Uterus (tissue), 4 donors: Measurements from ENCODE around the gene ANKRD29. TPM values are rescaled to one million over a fixed set of nuclear protein-coding genes. Genes with fewer than 3 reads are reported as not detected.

ENCODE experiments used
- DNase-seq, 2 donors: peaks; one replicate each; pipeline ENCODE4 v3.0.0-alpha.2; 2019 to 2020
- H3K27ac ChIP-seq, 2 donors: fragments of 200-600 bp; sonication (generic); 1 replicate in 1 of 2; 2 replicates in 1 of 2; pipeline ENCODE4 v1.5.1; 2016 to 2018
- H3K27me3 ChIP-seq, 2 donors: fragments of 200-600 bp; sonication (generic); one replicate each; pipeline ENCODE4 v1.5.1; 2018 to 2019; ENCODE audit warnings: control low read depth in 1 of 2
- H3K36me3 ChIP-seq, 2 donors: fragments of 200-600 bp; sonication (generic); one replicate each; pipeline ENCODE4 v1.5.1; 2019; ENCODE audit warnings: control low read depth in 1 of 2
- H3K4me1 ChIP-seq, 2 donors: fragments of 200-600 bp; sonication (generic); one replicate each; pipeline ENCODE4 v1.5.1; 2018 to 2019; ENCODE audit warnings: control low read depth in 1 of 2
- H3K4me3 ChIP-seq, 2 donors: fragments of 200-600 bp; sonication (generic); 1 replicate in 1 of 2; 2 replicates in 1 of 2; pipeline ENCODE4 v1.5.1; 2018 to 2019; ENCODE audit warnings: mild to moderate bottlenecking in 1 of 2
- H3K9me3 ChIP-seq, 2 donors: fragments of 200-600 bp; sonication (generic); one replicate each; pipeline ENCODE4 v1.5.1; 2019; ENCODE audit warnings: control low read depth in 1 of 2
- POLR2A ChIP-seq, 2 donors: fragments of 450-650 bp; IDR thresholded peaks; one replicate each; pipeline ENCODE4 v1.6.1; 2016; ENCODE audit warnings: antibody characterized with exemption in 2 of 2, mild to moderate bottlenecking in 1 of 2, moderate library complexity in 1 of 2
- intact Hi-C: fragments of 100-400 bp; cut with DNase I; formaldehyde crosslinking; loops from one replicate; pipeline ENCODE4 v1.15.1; 2023; ENCODE audit warnings: low total_unique reads
- total RNA-seq, 4 donors: library from RNA; depleted of rRNA in 3 of 4; stranded (reverse); fragments of >200 nt in 3 of 4; gene quantifications; one replicate each; pipeline versions ENCODE4 v1.1.0 to v1.2.4, GENCODE V29; 2014 to 2023
- TF ChIP-seq, protein P1 (sequence below), 4 experiments: fragments of 200-600 bp in 2 of 4; fragments of 450-650 bp in 2 of 4; sonication (generic) in 2 of 4; IDR thresholded peaks; one replicate each; pipeline ENCODE4 v1.5.1; 2016 to 2019; ENCODE audit warnings: antibody characterized with exemption in 4 of 4, mild to moderate bottlenecking in 2 of 4, moderate library complexity in 1 of 4
- donor health status: DM: yes; HTN: yes; CAD: no.

Gene ANKRD29
- total RNA-seq, 4 donors from 2014 or later, result 10.8 to 33.4 (median 15.9) TPM

DNA sequence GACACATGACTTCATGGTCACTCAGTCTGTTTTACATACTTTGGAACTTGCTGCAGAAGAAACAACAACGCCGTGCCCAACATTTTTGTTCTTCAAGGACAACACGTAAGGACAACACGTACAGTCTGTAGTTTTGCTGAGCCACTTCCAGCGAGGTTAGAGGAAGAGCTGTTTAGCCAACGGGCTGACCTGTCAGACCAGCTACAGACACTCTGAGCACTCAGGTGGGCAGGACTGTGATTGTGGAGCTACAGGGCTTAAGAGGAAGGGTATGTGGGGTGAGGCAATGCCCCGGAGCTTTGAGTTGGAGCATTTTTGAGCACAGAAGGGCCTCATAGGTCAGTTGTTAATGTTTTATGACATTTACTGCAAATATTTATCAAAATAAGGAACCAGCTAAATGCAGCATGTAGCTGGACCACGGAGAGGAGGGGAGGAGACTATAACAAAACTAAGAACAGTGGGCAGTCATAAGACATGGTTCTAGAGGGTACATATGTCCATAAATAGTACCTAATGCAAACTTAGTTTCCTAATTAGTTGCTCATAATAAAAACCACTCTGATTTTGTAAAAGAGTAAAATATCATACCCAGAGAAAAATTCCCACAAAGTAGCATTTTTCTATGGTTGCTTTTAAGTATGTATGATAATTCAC is 50.1 kb downstream of the ANKRD29 start:
- H3K4me1 ChIP-seq, result no peaks in the 10 kb centered on the region
- no peaks in the 10 kb centered on the region for H3K27me3 ChIP-seq
- no peak overlapping the region for H3K27ac ChIP-seq
- H3K36me3 ChIP-seq, result no peaks in the 10 kb centered on the region
- H3K4me3 ChIP-seq, result no peak overlapping the region
- DNase-seq, result no peak
- no peak for TF ChIP-seq POLR2A (IDR thresholded peaks at IDR 0.05)
- TF ChIP-seq, protein P1, sequence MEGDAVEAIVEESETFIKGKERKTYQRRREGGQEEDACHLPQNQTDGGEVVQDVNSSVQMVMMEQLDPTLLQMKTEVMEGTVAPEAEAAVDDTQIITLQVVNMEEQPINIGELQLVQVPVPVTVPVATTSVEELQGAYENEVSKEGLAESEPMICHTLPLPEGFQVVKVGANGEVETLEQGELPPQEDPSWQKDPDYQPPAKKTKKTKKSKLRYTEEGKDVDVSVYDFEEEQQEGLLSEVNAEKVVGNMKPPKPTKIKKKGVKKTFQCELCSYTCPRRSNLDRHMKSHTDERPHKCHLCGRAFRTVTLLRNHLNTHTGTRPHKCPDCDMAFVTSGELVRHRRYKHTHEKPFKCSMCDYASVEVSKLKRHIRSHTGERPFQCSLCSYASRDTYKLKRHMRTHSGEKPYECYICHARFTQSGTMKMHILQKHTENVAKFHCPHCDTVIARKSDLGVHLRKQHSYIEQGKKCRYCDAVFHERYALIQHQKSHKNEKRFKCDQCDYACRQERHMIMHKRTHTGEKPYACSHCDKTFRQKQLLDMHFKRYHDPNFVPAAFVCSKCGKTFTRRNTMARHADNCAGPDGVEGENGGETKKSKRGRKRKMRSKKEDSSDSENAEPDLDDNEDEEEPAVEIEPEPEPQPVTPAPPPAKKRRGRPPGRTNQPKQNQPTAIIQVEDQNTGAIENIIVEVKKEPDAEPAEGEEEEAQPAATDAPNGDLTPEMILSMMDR (IDR thresholded peaks at IDR 0.05), result no peak
- no peaks in the 10 kb centered on the region for H3K9me3 ChIP-seq
- intact Hi-C loops, result no loop called here

DNA sequence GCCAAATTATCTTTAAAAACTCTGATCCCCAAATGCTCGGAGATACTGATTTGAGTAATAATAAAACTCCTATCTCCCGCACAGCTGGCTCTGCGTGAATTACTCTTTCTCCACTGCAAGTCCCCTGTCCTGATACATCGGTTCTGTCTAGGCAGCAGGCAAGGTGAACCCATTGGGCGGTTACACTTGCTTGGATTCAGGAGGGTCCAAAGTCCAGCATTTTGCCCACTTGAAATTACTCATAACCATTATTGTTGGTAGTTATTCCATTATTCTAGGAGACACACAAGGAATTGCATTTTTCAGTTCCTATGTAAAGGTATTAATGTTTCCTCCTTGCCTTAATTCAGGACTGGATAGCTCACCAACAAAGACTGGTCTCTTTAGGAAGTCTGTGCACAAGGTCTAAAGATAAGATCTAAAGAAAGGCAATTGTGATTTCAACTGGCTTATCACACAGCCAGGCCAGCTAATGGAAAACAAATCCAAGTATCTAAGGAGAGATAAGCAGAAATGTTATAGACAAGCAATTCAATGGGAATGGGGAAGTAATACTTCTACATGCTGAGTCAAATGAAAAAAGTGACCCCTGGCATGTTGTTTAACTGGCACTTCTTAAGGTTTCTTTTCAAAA is 53.2 kb downstream of the ANKRD29 start:
- DNase-seq, result no peak
- Histone ChIP-seq H3K36me3 (no peaks in the 10 kb centered on the region), H3K27me3 (no peaks in the 10 kb centered on the region), H3K27ac (no peak overlapping the region), H3K9me3 (no peaks in the 10 kb centered on the region), H3K4me3 (no peak overlapping the region), H3K4me1 (no peaks in the 10 kb centered on the region)
- intact Hi-C loops, result no loop called here
- no peak for TF ChIP-seq POLR2A (IDR thresholded peaks at IDR 0.05)
- TF ChIP-seq, protein P1 (IDR thresholded peaks at IDR 0.05), result no peak

- no peak overlapping the region for H3K27ac ChIP-seq
- H3K36me3 ChIP-seq, result no peaks in the 10 kb centered on the region
- H3K4me1 ChIP-seq, result no peaks in the 10 kb centered on the region
- H3K9me3 ChIP-seq, result no peaks in the 10 kb centered on the region
- no peak for DNase-seq
- intact Hi-C loops, result no loop called here
- TF ChIP-seq POLR2A (IDR thresholded peaks at IDR 0.05), result no peak
- TF ChIP-seq, protein P1 (IDR thresholded peaks at IDR 0.05), result no peak
- no peaks in the 10 kb centered on the region for H3K27me3 ChIP-seq
- H3K4me3 ChIP-seq, result no peak overlapping the region
These were observed 54.5 kb downstream of the ANKRD29 start for GRCh38 chr18:23608211-23608610.

DNA sequence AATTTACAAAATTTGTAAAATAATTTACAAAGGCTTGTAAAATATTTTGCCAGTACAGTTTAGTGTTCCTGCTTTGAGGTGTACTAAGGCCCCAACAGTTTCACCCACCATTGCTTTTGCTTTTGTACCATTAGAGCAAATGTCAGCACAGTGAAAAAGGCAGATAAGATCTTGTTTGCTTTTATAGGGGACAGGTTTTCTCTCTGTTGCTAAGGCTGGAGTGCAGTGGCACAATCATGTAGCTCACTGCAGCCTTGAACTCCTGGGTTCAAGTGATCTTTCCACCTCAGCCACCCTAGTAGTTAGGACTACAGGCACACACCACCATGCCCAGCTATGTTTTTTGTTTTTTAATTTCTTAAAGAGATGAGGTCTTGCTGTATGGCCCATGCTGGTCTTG is 56.8 kb downstream of the ANKRD29 start:
- TF ChIP-seq, protein P1 (IDR thresholded peaks at IDR 0.05), result no peak
- no peak for TF ChIP-seq POLR2A (IDR thresholded peaks at IDR 0.05)
- no peak for DNase-seq
- Histone ChIP-seq H3K4me1 (no peaks in the 10 kb centered on the region), H3K27ac (no peak overlapping the region), H3K4me3 (no peak overlapping the region), H3K27me3 (no peaks in the 10 kb centered on the region), H3K36me3 (no peaks in the 10 kb centered on the region), H3K9me3 (no peaks in the 10 kb centered on the region)
- intact Hi-C loops, result no loop called here

- TF ChIP-seq, protein P1 (IDR thresholded peaks at IDR 0.05), result no peak
- no peak for TF ChIP-seq POLR2A (IDR thresholded peaks at IDR 0.05)
- Histone ChIP-seq H3K27ac (no peak overlapping the region), H3K36me3 (no peaks in the 10 kb centered on the region), H3K4me1 (no peaks in the 10 kb centered on the region), H3K4me3 (no peak overlapping the region), H3K27me3 (no peaks in the 10 kb centered on the region), H3K9me3 (no peaks in the 10 kb centered on the region)
- no peak for DNase-seq
- intact Hi-C loops, result no loop called here
These were observed 62.9 kb downstream of the ANKRD29 start for GRCh38 chr18:23599809-23600208.
